A172 (cell line): Measurements from ENCODE around the gene PSG6. TPM values are rescaled to one million over a fixed set of nuclear protein-coding genes. Genes with fewer than 3 reads are reported as not detected.
"Not testable (repeated sequence)": the region's sequence is repeated elsewhere in the genome, so short reads cannot be mapped to it uniquely, and the experiment has no call there.

ENCODE experiments used
- DNase-seq: peaks from one replicate; pipeline ENCODE4 v3.0.0-alpha.2; 2015; ENCODE audit warnings: low spot score
- total RNA-seq: library from RNA; depleted of rRNA; stranded (reverse); fragments of >200 nt; shearing (Covaris generic); gene quantifications from 2 replicates; pipeline ENCODE4 v1.2.3, GENCODE V29; 2014

Gene PSG6
- total RNA-seq, 1 experiment from 2014 or later = not detected

- DNase-seq = not testable (repeated sequence)
These were observed 6.0 kb downstream of the PSG6 start for GRCh38 chr19:42911731-42912130.

GRCh38 chr19:42906162-42906561, 11.5 kb downstream of the PSG6 start:
- DNase-seq = not testable (repeated sequence)

- peak; percentile 35 for DNase-seq
These were observed 17.1 kb downstream of the PSG6 start for GRCh38 chr19:42900561-42900960.

- not testable (repeated sequence) for DNase-seq
These were observed 18.0 kb downstream of the PSG6 start for GRCh38 chr19:42899674-42900073.

- DNase-seq = not testable (repeated sequence)
These were observed 18.6 kb downstream of the PSG6 start for GRCh38 chr19:42899110-42899509.

GRCh38 chr19:42898656-42899055, 19.0 kb downstream of the PSG6 start:
- DNase-seq = peak; percentile 48

GRCh38 chr19:42897729-42898128, 20.0 kb downstream of the PSG6 start:
- not testable (repeated sequence) for DNase-seq

GRCh38 chr19:42890446-42890845, 27.2 kb downstream of the PSG6 start:
- not testable (repeated sequence) for DNase-seq

- not testable (repeated sequence) for DNase-seq
These were observed 29.7 kb downstream of the PSG6 start for GRCh38 chr19:42887876-42888445.

- DNase-seq = not testable (repeated sequence)
These were observed 35.0 kb downstream of the PSG6 start for GRCh38 chr19:42882730-42883129.

GRCh38 chr19:42882010-42882409, 35.7 kb downstream of the PSG6 start:
- not testable (repeated sequence) for DNase-seq

GRCh38 chr19:42881279-42881678, 36.4 kb downstream of the PSG6 start:
- not testable (repeated sequence) for DNase-seq

- DNase-seq = not testable (repeated sequence)
These were observed 37.1 kb downstream of the PSG6 start for GRCh38 chr19:42880621-42881020.

GRCh38 chr19:42879613-42880012, 38.1 kb downstream of the PSG6 start, which contains the start of gene PSG1:
Gene PSG1, minus strand, starts transcription at chr19:42879713. Its CDS starts 132 bp downstream, at chr19:42879581.
- no peak for DNase-seq

GRCh38 chr19:42876596-42876995, 41.1 kb downstream of the PSG6 start:
- DNase-seq = peak; percentile 80

GRCh38 chr19:42875881-42876280, 41.8 kb downstream of the PSG6 start:
- DNase-seq = peak; percentile 70

GRCh38 chr19:42874901-42875813, 42.5 kb downstream of the PSG6 start:
- DNase-seq = peak; percentile 90

- not testable (repeated sequence) for DNase-seq
These were observed 43.6 kb downstream of the PSG6 start for GRCh38 chr19:42874136-42874535.

- no peak for DNase-seq
These were observed 45.1 kb downstream of the PSG6 start for GRCh38 chr19:42872608-42873007.

- DNase-seq = no peak
These were observed 60.2 kb downstream of the PSG6 start for GRCh38 chr19:42857544-42857867.

GRCh38 chr19:42856866-42857543, 60.7 kb downstream of the PSG6 start:
- DNase-seq = not testable (repeated sequence)

GRCh38 chr19:42854745-42855144, 62.9 kb downstream of the PSG6 start:
- not testable (repeated sequence) for DNase-seq
